ENCODE data around the gene CARS1. TPM values are rescaled to one million over a fixed set of nuclear protein-coding genes. Genes with fewer than 3 reads are reported as not detected.

Gene CARS1
- total RNA-seq, 4 donors from 2014 or later: 40.6 to 69.7 (median 57.8) TPM

DNA sequence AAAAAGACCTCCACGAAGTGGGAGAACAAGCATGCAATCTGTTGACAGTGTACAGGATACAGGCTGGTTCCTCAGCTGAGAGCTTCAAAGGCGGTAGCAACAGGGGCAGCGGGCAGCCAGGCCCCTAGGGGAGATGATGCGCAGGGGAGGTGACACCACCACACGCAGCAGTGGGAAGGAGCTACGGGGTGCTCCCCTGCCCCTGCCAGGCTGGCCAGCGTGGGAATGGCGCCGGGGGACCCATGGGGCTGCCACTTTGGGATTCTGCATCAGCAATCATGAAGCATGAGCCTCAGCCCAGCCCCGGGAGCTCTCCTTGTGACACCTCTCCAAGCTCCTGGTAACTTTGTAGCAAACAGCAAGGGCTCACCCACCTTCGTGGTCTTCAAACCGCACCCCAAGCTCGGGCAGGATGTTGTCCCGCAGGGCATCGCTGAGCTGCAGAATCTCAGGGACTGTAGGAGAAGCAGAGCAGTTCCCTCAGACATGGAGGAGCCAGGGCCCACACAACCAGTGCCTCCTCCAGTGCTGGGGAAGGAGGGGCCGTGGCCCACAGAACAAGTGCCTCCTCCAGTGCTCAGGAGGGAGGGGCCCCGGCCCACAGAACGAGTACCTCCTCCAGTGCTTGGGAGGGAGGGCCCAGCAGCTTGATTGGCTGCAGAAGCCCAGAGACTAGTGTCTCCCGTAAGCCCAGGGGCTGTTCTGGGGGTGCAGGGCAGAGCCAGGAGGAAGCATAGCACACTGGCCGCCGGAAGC, 50.5 kb downstream of the CARS1 start:
- DNase-seq (ENCODE audit: low spot score): no peak
- TF ChIP-seq, protein P1, sequence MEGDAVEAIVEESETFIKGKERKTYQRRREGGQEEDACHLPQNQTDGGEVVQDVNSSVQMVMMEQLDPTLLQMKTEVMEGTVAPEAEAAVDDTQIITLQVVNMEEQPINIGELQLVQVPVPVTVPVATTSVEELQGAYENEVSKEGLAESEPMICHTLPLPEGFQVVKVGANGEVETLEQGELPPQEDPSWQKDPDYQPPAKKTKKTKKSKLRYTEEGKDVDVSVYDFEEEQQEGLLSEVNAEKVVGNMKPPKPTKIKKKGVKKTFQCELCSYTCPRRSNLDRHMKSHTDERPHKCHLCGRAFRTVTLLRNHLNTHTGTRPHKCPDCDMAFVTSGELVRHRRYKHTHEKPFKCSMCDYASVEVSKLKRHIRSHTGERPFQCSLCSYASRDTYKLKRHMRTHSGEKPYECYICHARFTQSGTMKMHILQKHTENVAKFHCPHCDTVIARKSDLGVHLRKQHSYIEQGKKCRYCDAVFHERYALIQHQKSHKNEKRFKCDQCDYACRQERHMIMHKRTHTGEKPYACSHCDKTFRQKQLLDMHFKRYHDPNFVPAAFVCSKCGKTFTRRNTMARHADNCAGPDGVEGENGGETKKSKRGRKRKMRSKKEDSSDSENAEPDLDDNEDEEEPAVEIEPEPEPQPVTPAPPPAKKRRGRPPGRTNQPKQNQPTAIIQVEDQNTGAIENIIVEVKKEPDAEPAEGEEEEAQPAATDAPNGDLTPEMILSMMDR (IDR thresholded peaks at IDR 0.05): no peak
- ATAC-seq (ENCODE audit: low FRiP score): no peak

- DNase-seq (ENCODE audit: low spot score): no peak
- ATAC-seq (ENCODE audit: low FRiP score): no peak
- TF ChIP-seq, protein P1 (IDR thresholded peaks at IDR 0.05): no peak
These were observed 52.7 kb downstream of the CARS1 start for GRCh38 chr11:3004481-3004880.

- TF ChIP-seq, protein P1 (IDR thresholded peaks at IDR 0.05): no peak
- no peak for ATAC-seq (ENCODE audit: low FRiP score)
- DNase-seq (ENCODE audit: low spot score): no peak
These were observed 53.6 kb downstream of the CARS1 start for GRCh38 chr11:3003396-3004231.

DNA sequence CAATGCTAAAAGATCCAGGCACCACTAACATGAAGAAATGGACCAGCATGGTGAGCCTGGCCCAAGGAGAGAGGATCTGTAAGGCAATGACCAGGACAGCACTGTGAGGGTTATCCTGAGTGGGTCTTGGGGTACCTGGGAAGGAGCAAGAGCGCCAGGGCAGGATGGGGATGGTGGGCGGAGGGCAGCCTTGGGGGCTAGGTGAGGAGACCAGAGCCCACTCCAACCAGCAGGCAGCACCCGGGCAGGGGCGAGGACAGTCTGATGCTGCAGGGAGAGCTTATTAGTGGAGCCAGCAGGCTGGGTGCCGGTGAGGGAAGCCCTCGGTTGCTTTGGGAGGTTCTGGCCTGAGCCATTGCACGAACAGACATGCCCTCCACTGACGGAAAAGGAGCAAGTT, 54.4 kb downstream of the CARS1 start:
- DNase-seq (ENCODE audit: low spot score): no peak
- TF ChIP-seq, protein P1 (IDR thresholded peaks at IDR 0.05): no peak
- no peak for ATAC-seq (ENCODE audit: low FRiP score)

- TF ChIP-seq, protein P1 (IDR thresholded peaks at IDR 0.05): no peak
- ATAC-seq (ENCODE audit: low FRiP score): no peak
- DNase-seq (ENCODE audit: low spot score): no peak
These were observed 54.8 kb downstream of the CARS1 start for GRCh38 chr11:3002351-3002861.

- DNase-seq (ENCODE audit: low spot score) (no peak), ATAC-seq (ENCODE audit: low FRiP score) (no peak)
- TF ChIP-seq, protein P1 (IDR thresholded peaks at IDR 0.05): no peak
These were observed 55.7 kb downstream of the CARS1 start for GRCh38 chr11:3001496-3001895.
